HCT116 (cell line): ENCODE results near the gene CFAP46. TPM values are rescaled to one million over a fixed set of nuclear protein-coding genes. Genes with fewer than 3 reads are reported as not detected.

Experiments used
- ATAC-seq: fragments of 200-7000 bp; cut with Tn5 transposase; 2 replicates; pipeline ENCODE4 v1.9.1; 2020; ENCODE audit warnings: mild to moderate bottlenecking, moderate library complexity
- BruUV-seq: library from RNA; stranded (reverse); fragments of 400-500 nt; replicated peaks from 2 replicates; lab custom pipeline; 2021; lab: Mats Ljungman, UMichigan
- CTCF ChIA-PET: fragments of 300-600 bp; sonication (Branson Sonifier 250); formaldehyde crosslinking; loops from one replicate; lab custom pipeline; 2021; ENCODE audit warnings: antibody characterized with exemption; lab: Charles Lee
- POLR2A ChIA-PET: fragments of 300-600, 350-600 bp; sonication (Branson Sonifier 250); formaldehyde crosslinking; loops from one replicate; lab custom pipeline; 2021; ENCODE audit warnings: antibody characterized with exemption; lab: Charles Lee
- RAD21 ChIA-PET, 2 experiments: fragments of 300-600 bp; sonication (Branson Sonifier 250); formaldehyde crosslinking; loops; one replicate each; lab custom pipeline; 2023; ENCODE audit warnings: low total read pairs in 2 of 2; ENCODE audit not compliant: uncharacterized antibody in 2 of 2, unreplicated experiment in 2 of 2, low non-redundant PET in 1 of 2; lab: Charles Lee
- DNase-seq: peaks from one replicate; pipeline ENCODE4 v3.0.0-alpha.2; 2010; ENCODE audit warnings: low read depth, low spot score
- H2AFZ ChIP-seq: fragments of 200-600 bp; shearing (Covaris generic), sonication (generic); 2 replicates; pipeline ENCODE4 v1.6.1; 2017; ENCODE audit warnings: low read depth, mixed run types, mixed read lengths, antibody characterized with exemption, low read length; ENCODE audit not compliant: poor library complexity, severe bottlenecking
- H3K27ac ChIP-seq: 2 replicates; pipeline ENCODE4 v1.5.1; 2012; ENCODE audit warnings: low read depth, low read length
- H3K27me3 ChIP-seq: fragments of 200-600 bp; sonication (generic); 2 replicates; pipeline ENCODE4 v1.6.1; 2016; ENCODE audit warnings: mixed run types, low read length, mixed read lengths; ENCODE audit not compliant: insufficient read depth
- H3K36me3 ChIP-seq, 2 experiments: fragments of 200-500 bp in 1 of 2; fragments of 200-600 bp in 1 of 2; sonication (Bioruptor generic) in 1 of 2; sonication (generic) in 1 of 2; 2 replicates each; pipeline versions ENCODE4 v1.5.1 to v1.6.1; 2014 to 2016; ENCODE audit warnings: low read length in 2 of 2, inconsistent platforms in 1 of 2, mixed read lengths in 1 of 2, mixed run types in 1 of 2; ENCODE audit not compliant: insufficient read depth in 2 of 2, control insufficient read depth in 1 of 2
- H3K4me1 ChIP-seq, 2 experiments: fragments of 200-600 bp in 1 of 2; sonication (generic) in 1 of 2; 2 replicates each; pipeline versions ENCODE4 v1.5.1 to v1.6.1; 2012 to 2017; ENCODE audit warnings: low read length in 2 of 2, inconsistent platforms in 1 of 2, mild to moderate bottlenecking in 1 of 2, mixed read lengths in 1 of 2, mixed run types in 1 of 2, moderate library complexity in 1 of 2; ENCODE audit not compliant: insufficient read depth in 2 of 2, control insufficient read depth in 1 of 2
- H3K4me2 ChIP-seq: fragments of 200-600 bp; sonication (generic); 2 replicates; pipeline ENCODE4 v1.6.1; 2017; ENCODE audit warnings: mixed run types, low read length, mixed read lengths
- H3K4me3 ChIP-seq, 2 experiments: fragments of 200-600 bp in 1 of 2; sonication (generic) in 1 of 2; replicated peaks in 1 of 2; 2 replicates each; pipeline ENCODE4 v1.5.1; 2011 to 2016; ENCODE audit warnings: low read length in 2 of 2, control low read depth in 1 of 2, low read depth in 1 of 2, mild to moderate bottlenecking in 1 of 2, mixed read lengths in 1 of 2, mixed run types in 1 of 2
- H3K79me2 ChIP-seq: fragments of 200-600 bp; sonication (generic); 2 replicates; pipeline ENCODE4 v1.6.1; 2017; ENCODE audit warnings: mild to moderate bottlenecking, mixed run types, low read length, moderate library complexity, mixed read lengths; ENCODE audit not compliant: insufficient read depth
- H3K9ac ChIP-seq: fragments of 200-600 bp; sonication (generic); 2 replicates; pipeline ENCODE4 v1.6.1; 2016; ENCODE audit warnings: low read length, mixed read lengths
- H3K9me2 ChIP-seq: fragments of 200-600 bp; sonication (generic), shearing (Covaris generic); 2 replicates; pipeline ENCODE4 v1.6.1; 2017; ENCODE audit warnings: mixed run types, mild to moderate bottlenecking, moderate library complexity; ENCODE audit not compliant: insufficient read depth
- H3K9me3 ChIP-seq, 2 experiments: fragments of 200-500 bp in 1 of 2; fragments of 200-600 bp in 1 of 2; sonication (Bioruptor generic) in 1 of 2; sonication (generic) in 1 of 2; 2 replicates each; pipeline ENCODE4 v1.6.1; 2014 to 2017; ENCODE audit warnings: low read length in 2 of 2, mixed read lengths in 2 of 2, inconsistent platforms in 1 of 2, low read depth in 1 of 2, mild to moderate bottlenecking in 1 of 2, mixed run types in 1 of 2, moderate library complexity in 1 of 2; ENCODE audit not compliant: control insufficient read depth in 1 of 2, insufficient read depth in 1 of 2
- H4K20me1 ChIP-seq: fragments of 200-600 bp; sonication (generic), shearing (Covaris generic); 2 replicates; pipeline ENCODE4 v1.6.1; 2017; ENCODE audit warnings: mixed run types, mild to moderate bottlenecking, moderate library complexity; ENCODE audit not compliant: insufficient read depth
- CEBPB ChIP-seq: IDR thresholded peaks from 2 replicates; pipeline ENCODE4 v1.6.1; 2012; ENCODE audit warnings: low read depth
- EGR1 ChIP-seq: IDR thresholded peaks from 2 replicates; pipeline ENCODE4 v1.6.1; 2012; ENCODE audit warnings: low read depth
- EZH2 ChIP-seq: fragments of 200-600 bp; sonication (generic); IDR thresholded peaks from 2 replicates; pipeline ENCODE4 v1.6.1; 2017; ENCODE audit warnings: antibody characterized with exemption, mixed run types
- EZH2phosphoT487 ChIP-seq: fragments of 200-600 bp; IDR thresholded peaks from 2 replicates; pipeline ENCODE4 v1.6.1; 2018; ENCODE audit warnings: antibody characterized with exemption, borderline replicate concordance
- POLR2A ChIP-seq: IDR thresholded peaks from 2 replicates; pipeline ENCODE4 v1.7.0; 2011; ENCODE audit warnings: borderline replicate concordance; ENCODE audit not compliant: insufficient read depth, insufficient read length; ENCODE audit errors: extremely low read depth
- SIN3A ChIP-seq: IDR thresholded peaks from 2 replicates; pipeline ENCODE4 v1.6.1; 2012; ENCODE audit warnings: low read depth
- SP1 ChIP-seq: IDR thresholded peaks from 2 replicates; pipeline ENCODE4 v1.6.1; 2012; ENCODE audit warnings: low read depth
- ZNF274 ChIP-seq: fragments of 200-500 bp; sonication (Bioruptor generic); IDR thresholded peaks from 2 replicates; pipeline ENCODE4 v1.6.1; 2014; ENCODE audit warnings: mild to moderate bottlenecking, low read depth, low read length, inconsistent platforms
- intact Hi-C: fragments of 100-400 bp; cut with micrococcal nuclease; formaldehyde crosslinking; loops from 2 replicates; pipeline ENCODE4 v1.10.0; 2022
- total RNA-seq: library from RNA; stranded (reverse); gene quantifications from one replicate; pipeline ENCODE4 v1.2.1, GENCODE V29; 2021; ENCODE audit not compliant: unreplicated experiment
- TF ChIP-seq, protein P1 (sequence below): IDR thresholded peaks from 2 replicates; pipeline ENCODE4 v1.6.1; 2012; ENCODE audit warnings: low read depth
- TF ChIP-seq, protein P2 (sequence below): IDR thresholded peaks from 2 replicates; pipeline ENCODE4 v1.6.1; 2012

The CFAP46 gene
- total RNA-seq, 1 experiment from 2014 or later: 1.4 TPM

DNA sequence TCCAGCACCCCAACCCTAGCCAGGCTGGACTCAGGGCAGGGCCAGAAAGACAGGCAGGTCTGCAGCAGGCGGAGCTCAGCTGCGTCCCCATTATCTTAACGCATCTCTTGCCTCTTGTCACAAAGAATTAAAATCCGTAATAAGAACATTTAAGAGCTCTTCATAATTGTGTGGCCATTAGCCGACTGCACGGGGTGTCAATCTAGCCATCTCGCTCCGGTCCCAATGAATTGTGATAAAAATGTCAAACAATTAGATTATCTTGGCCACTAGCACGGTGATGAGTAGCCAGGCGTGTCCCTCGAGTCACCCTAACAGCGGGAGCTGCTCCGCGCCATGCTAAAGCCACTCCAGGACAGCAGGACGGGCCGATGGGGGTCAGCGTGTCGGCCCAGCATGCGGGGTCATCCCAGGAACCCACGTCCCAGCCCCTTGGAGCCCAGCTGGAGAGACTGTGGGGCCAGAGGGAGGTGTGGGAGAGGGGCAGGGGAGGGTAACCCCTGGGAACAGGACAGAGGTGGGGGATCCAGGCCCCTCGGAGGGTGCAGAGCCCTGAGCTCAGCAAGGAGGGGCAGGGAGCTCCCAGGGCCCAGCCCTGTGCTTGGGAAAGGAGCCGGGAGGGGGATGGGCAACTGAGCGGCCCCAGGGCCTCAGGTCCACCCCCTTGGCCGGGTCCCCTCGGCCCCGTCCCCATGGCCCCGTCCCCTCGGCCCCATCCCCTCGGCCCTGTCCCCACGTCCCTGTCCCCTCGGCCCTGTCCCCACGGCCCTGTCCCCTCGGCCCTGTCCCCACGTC is 138.8 kb downstream of the CFAP46 start:
- BruUV-seq: no TSS peak
- Histone ChIP-seq H3K9me2 (no peaks in the 10 kb centered on the region), H3K4me1 (no peaks in the 10 kb centered on the region), H4K20me1 (no peaks in the 10 kb centered on the region), H3K27me3 (no peaks in the 10 kb centered on the region), H3K36me3 (no peaks in the 10 kb centered on the region), H3K4me3 (no peak overlapping the region), H3K79me2 (no peaks in the 10 kb centered on the region), H3K4me2 (no peak overlapping the region), H3K9me3 (no peaks in the 10 kb centered on the region), H2AFZ (no peak overlapping the region), H3K9ac (no peak overlapping the region), H3K27ac (no peak overlapping the region)
- intact Hi-C loops: no loop called here
- POLR2A ChIA-PET: no interaction called here
- ATAC-seq (no peak), DNase-seq (no peak)
- CTCF ChIA-PET: interaction anchor here (2.2 kb wide), 1 partner anchor 149 kb away, joined by 7 read pairs; no protein-coding TSS in a partner anchor
- TF ChIP-seq ZNF274: no peak
- no peak for TF ChIP-seq EGR1
- TF ChIP-seq, protein P1, sequence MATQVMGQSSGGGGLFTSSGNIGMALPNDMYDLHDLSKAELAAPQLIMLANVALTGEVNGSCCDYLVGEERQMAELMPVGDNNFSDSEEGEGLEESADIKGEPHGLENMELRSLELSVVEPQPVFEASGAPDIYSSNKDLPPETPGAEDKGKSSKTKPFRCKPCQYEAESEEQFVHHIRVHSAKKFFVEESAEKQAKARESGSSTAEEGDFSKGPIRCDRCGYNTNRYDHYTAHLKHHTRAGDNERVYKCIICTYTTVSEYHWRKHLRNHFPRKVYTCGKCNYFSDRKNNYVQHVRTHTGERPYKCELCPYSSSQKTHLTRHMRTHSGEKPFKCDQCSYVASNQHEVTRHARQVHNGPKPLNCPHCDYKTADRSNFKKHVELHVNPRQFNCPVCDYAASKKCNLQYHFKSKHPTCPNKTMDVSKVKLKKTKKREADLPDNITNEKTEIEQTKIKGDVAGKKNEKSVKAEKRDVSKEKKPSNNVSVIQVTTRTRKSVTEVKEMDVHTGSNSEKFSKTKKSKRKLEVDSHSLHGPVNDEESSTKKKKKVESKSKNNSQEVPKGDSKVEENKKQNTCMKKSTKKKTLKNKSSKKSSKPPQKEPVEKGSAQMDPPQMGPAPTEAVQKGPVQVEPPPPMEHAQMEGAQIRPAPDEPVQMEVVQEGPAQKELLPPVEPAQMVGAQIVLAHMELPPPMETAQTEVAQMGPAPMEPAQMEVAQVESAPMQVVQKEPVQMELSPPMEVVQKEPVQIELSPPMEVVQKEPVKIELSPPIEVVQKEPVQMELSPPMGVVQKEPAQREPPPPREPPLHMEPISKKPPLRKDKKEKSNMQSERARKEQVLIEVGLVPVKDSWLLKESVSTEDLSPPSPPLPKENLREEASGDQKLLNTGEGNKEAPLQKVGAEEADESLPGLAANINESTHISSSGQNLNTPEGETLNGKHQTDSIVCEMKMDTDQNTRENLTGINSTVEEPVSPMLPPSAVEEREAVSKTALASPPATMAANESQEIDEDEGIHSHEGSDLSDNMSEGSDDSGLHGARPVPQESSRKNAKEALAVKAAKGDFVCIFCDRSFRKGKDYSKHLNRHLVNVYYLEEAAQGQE: no peak
- TF ChIP-seq EZH2phosphoT487: no peak
- no peak for TF ChIP-seq CEBPB
- TF ChIP-seq EZH2: no peak
- TF ChIP-seq, protein P2, sequence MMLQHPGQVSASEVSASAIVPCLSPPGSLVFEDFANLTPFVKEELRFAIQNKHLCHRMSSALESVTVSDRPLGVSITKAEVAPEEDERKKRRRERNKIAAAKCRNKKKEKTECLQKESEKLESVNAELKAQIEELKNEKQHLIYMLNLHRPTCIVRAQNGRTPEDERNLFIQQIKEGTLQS: no peak
- no peak for TF ChIP-seq POLR2A
- no peak for TF ChIP-seq SIN3A
- no peak for TF ChIP-seq SP1
- RAD21 ChIA-PET: no interaction called here
